ENCODE results near the gene NR2E3.

NR2E3 gene

GRCh38 chr15:71788646-71789579, 21.4 kb upstream of the NR2E3 start:
- Histone ChIP-seq H3K4me3 (ENCODE audit: insufficient read depth in 1 of 2, low read depth in 1 of 2, low read length in 2 of 2) (no peak overlapping the region), H4K91ac (ENCODE audit: low read length) (no peak overlapping the region), H3K36me3 (ENCODE audit: control insufficient read depth in 1 of 2, insufficient read depth in 2 of 2, low read depth in 1 of 2, low read length in 2 of 2) (no peaks in the 10 kb centered on the region), H3K27me3 (ENCODE audit: control insufficient read depth in 1 of 2, insufficient read depth in 1 of 2, low read length in 2 of 2) (peaks cover 0 to 8% of the 10 kb centered on the region in 2 experiments), H2BK12ac (ENCODE audit: low read length in 2 of 2) (no peak overlapping the region), H2AFZ (ENCODE audit: low read depth, low read length) (no peak overlapping the region), H3K4me2 (ENCODE audit: low read length, poor library complexity, severe bottlenecking) (no peak overlapping the region), H3K23ac (ENCODE audit: low read length in 2 of 2) (no peak overlapping the region), H3K14ac (ENCODE audit: low read length in 2 of 2) (no peak overlapping the region), H2BK15ac (ENCODE audit: low read depth, poor library complexity, severe bottlenecking) (no peak overlapping the region), H3K9ac (ENCODE audit: low read length) (no peak overlapping the region), H3K79me1 (replicated peaks; ENCODE audit: low read length, poor library complexity, severe bottlenecking) (no peaks in the 10 kb centered on the region), H2BK120ac (ENCODE audit: low read depth, low read length) (no peak overlapping the region), H4K8ac (ENCODE audit: low read length) (no peak overlapping the region), H2BK5ac (ENCODE audit: low read depth, low read length, poor library complexity, severe bottlenecking) (no peak overlapping the region), H3K4ac (ENCODE audit: low read depth in 1 of 2, low read length in 2 of 2) (no peak overlapping the region), H3K27ac (ENCODE audit: low read length, poor library complexity, severe bottlenecking) (no peak overlapping the region), H3K9me3 (ENCODE audit: control insufficient read depth, low read length) (no peaks in the 10 kb centered on the region), H2AK5ac (ENCODE audit: low read length, severe bottlenecking) (peak overlapping the region; percentile 15), H3K18ac (ENCODE audit: low read depth in 1 of 2, low read length in 2 of 2) (no peak overlapping the region), H3K4me1 (ENCODE audit: control insufficient read depth, insufficient read depth, low read depth, low read length) (peaks cover 19% of the 10 kb centered on the region)
- 93% methylated on average over 14 of the region's 15 CpGs for WGBS
- no peak for DNase-seq

GRCh38 chr15:71789616-71790015, 20.7 kb upstream of the NR2E3 start:
- WGBS, result 97% methylated on average over 6 of the region's 6 CpGs
- Histone ChIP-seq H4K8ac (ENCODE audit: low read length) (no peak overlapping the region), H2BK120ac (ENCODE audit: low read depth, low read length) (no peak overlapping the region), H2BK15ac (ENCODE audit: low read depth, poor library complexity, severe bottlenecking) (no peak overlapping the region), H3K4me2 (ENCODE audit: low read length, poor library complexity, severe bottlenecking) (no peak overlapping the region), H2BK5ac (ENCODE audit: low read depth, low read length, poor library complexity, severe bottlenecking) (no peak overlapping the region), H3K36me3 (ENCODE audit: control insufficient read depth in 1 of 2, insufficient read depth in 2 of 2, low read depth in 1 of 2, low read length in 2 of 2) (no peaks in the 10 kb centered on the region), H3K4me1 (ENCODE audit: control insufficient read depth, insufficient read depth, low read depth, low read length) (peaks cover 19% of the 10 kb centered on the region), H3K9me3 (ENCODE audit: control insufficient read depth, low read length) (no peaks in the 10 kb centered on the region), H3K23ac (ENCODE audit: low read length in 2 of 2) (no peak overlapping the region), H2BK12ac (ENCODE audit: low read length in 2 of 2) (no peak overlapping the region), H3K9ac (ENCODE audit: low read length) (no peak overlapping the region), H3K27ac (ENCODE audit: low read length, poor library complexity, severe bottlenecking) (no peak overlapping the region), H2AK5ac (ENCODE audit: low read length, severe bottlenecking) (peak overlapping the region; percentile 36), H3K4me3 (ENCODE audit: insufficient read depth in 1 of 2, low read depth in 1 of 2, low read length in 2 of 2) (no peak overlapping the region), H2AFZ (ENCODE audit: low read depth, low read length) (no peak overlapping the region), H3K18ac (ENCODE audit: low read depth in 1 of 2, low read length in 2 of 2) (no peak overlapping the region), H3K4ac (ENCODE audit: low read depth in 1 of 2, low read length in 2 of 2) (no peak overlapping the region), H3K79me1 (replicated peaks; ENCODE audit: low read length, poor library complexity, severe bottlenecking) (no peaks in the 10 kb centered on the region), H3K14ac (ENCODE audit: low read length in 2 of 2) (peak overlapping the region in 1 of 2 experiments; percentile 62), H4K91ac (ENCODE audit: low read length) (no peak overlapping the region), H3K27me3 (ENCODE audit: control insufficient read depth in 1 of 2, insufficient read depth in 1 of 2, low read length in 2 of 2) (peaks cover 0 to 8% of the 10 kb centered on the region in 2 experiments)
- no peak for DNase-seq

- Histone ChIP-seq H3K4me3 (ENCODE audit: insufficient read depth in 1 of 2, low read depth in 1 of 2, low read length in 2 of 2) (no peak overlapping the region), H3K14ac (ENCODE audit: low read length in 2 of 2) (no peak overlapping the region), H3K4ac (ENCODE audit: low read depth in 1 of 2, low read length in 2 of 2) (no peak overlapping the region), H3K79me1 (replicated peaks; ENCODE audit: low read length, poor library complexity, severe bottlenecking) (no peaks in the 10 kb centered on the region), H3K4me1 (ENCODE audit: control insufficient read depth, insufficient read depth, low read depth, low read length) (peaks cover 17% of the 10 kb centered on the region), H2BK12ac (ENCODE audit: low read length in 2 of 2) (no peak overlapping the region), H3K23ac (ENCODE audit: low read length in 2 of 2) (no peak overlapping the region), H4K8ac (ENCODE audit: low read length) (no peak overlapping the region), H2AFZ (ENCODE audit: low read depth, low read length) (no peak overlapping the region), H2BK120ac (ENCODE audit: low read depth, low read length) (no peak overlapping the region), H2BK5ac (ENCODE audit: low read depth, low read length, poor library complexity, severe bottlenecking) (no peak overlapping the region), H2BK15ac (ENCODE audit: low read depth, poor library complexity, severe bottlenecking) (no peak overlapping the region), H3K36me3 (ENCODE audit: control insufficient read depth in 1 of 2, insufficient read depth in 2 of 2, low read depth in 1 of 2, low read length in 2 of 2) (no peaks in the 10 kb centered on the region), H4K91ac (ENCODE audit: low read length) (no peak overlapping the region), H2AK5ac (ENCODE audit: low read length, severe bottlenecking) (peak overlapping the region; percentile 86), H3K27me3 (ENCODE audit: control insufficient read depth in 1 of 2, insufficient read depth in 1 of 2, low read length in 2 of 2) (peaks cover 0 to 5% of the 10 kb centered on the region in 2 experiments), H3K9me3 (ENCODE audit: control insufficient read depth, low read length) (no peaks in the 10 kb centered on the region), H3K27ac (ENCODE audit: low read length, poor library complexity, severe bottlenecking) (peak overlapping the region; percentile 32), H3K4me2 (ENCODE audit: low read length, poor library complexity, severe bottlenecking) (no peak overlapping the region), H3K18ac (ENCODE audit: low read depth in 1 of 2, low read length in 2 of 2) (no peak overlapping the region), H3K9ac (ENCODE audit: low read length) (no peak overlapping the region)
- DNase-seq, result peak; percentile 18
- WGBS, result 59% methylated on average over 9 of the region's 10 CpGs
Observed at GRCh38 chr15:71790081-71790480, 20.3 kb upstream of the NR2E3 start.

GRCh38 chr15:71791975-71792374, 18.4 kb upstream of the NR2E3 start:
- Histone ChIP-seq H2BK5ac (ENCODE audit: low read depth, low read length, poor library complexity, severe bottlenecking) (peak overlapping the region; percentile 33), H4K91ac (ENCODE audit: low read length) (no peak overlapping the region), H3K27ac (ENCODE audit: low read length, poor library complexity, severe bottlenecking) (peak overlapping the region; percentile 70), H3K23ac (ENCODE audit: low read length in 2 of 2) (no peak overlapping the region), H2BK12ac (ENCODE audit: low read length in 2 of 2) (peak overlapping the region in 1 of 2 experiments; percentile 67), H3K4ac (ENCODE audit: low read depth in 1 of 2, low read length in 2 of 2) (no peak overlapping the region), H3K9ac (ENCODE audit: low read length) (no peak overlapping the region), H3K27me3 (ENCODE audit: control insufficient read depth in 1 of 2, insufficient read depth in 1 of 2, low read length in 2 of 2) (peaks cover 0 to 5% of the 10 kb centered on the region in 2 experiments), H3K14ac (ENCODE audit: low read length in 2 of 2) (peak overlapping the region in 1 of 2 experiments; percentile 95), H2AFZ (ENCODE audit: low read depth, low read length) (no peak overlapping the region), H3K4me1 (ENCODE audit: control insufficient read depth, insufficient read depth, low read depth, low read length) (peaks cover 17% of the 10 kb centered on the region), H2AK5ac (ENCODE audit: low read length, severe bottlenecking) (peak overlapping the region; percentile 92), H3K36me3 (ENCODE audit: control insufficient read depth in 1 of 2, insufficient read depth in 2 of 2, low read depth in 1 of 2, low read length in 2 of 2) (no peaks in the 10 kb centered on the region), H4K8ac (ENCODE audit: low read length) (no peak overlapping the region), H3K18ac (ENCODE audit: low read depth in 1 of 2, low read length in 2 of 2) (no peak overlapping the region), H3K4me2 (ENCODE audit: low read length, poor library complexity, severe bottlenecking) (no peak overlapping the region), H3K9me3 (ENCODE audit: control insufficient read depth, low read length) (no peaks in the 10 kb centered on the region), H3K4me3 (ENCODE audit: insufficient read depth in 1 of 2, low read depth in 1 of 2, low read length in 2 of 2) (no peak overlapping the region), H2BK15ac (ENCODE audit: low read depth, poor library complexity, severe bottlenecking) (no peak overlapping the region), H3K79me1 (replicated peaks; ENCODE audit: low read length, poor library complexity, severe bottlenecking) (no peaks in the 10 kb centered on the region), H2BK120ac (ENCODE audit: low read depth, low read length) (no peak overlapping the region)
- DNase-seq, result no peak
- over 99% methylated on average over 6 of the region's 7 CpGs for WGBS
